HL-60 (cell line): ENCODE measurements around the gene HEATR1.

Experiments
- REST ChIP-seq: IDR thresholded peaks from 2 replicates; pipeline ENCODE4 v1.6.1; 2012; ENCODE audit warnings: low read depth; ENCODE audit not compliant: insufficient replicate concordance
- SPI1 ChIP-seq: IDR thresholded peaks from 2 replicates; pipeline ENCODE4 v1.6.1; 2012; ENCODE audit warnings: low read depth, mild to moderate bottlenecking, borderline replicate concordance

- TF ChIP-seq SPI1 = no peak
- no peak for TF ChIP-seq REST
These were observed 63.4 kb downstream of the HEATR1 start for GRCh38 chr1:236540813-236541465.
